GM19438 (cell line): Measurements from ENCODE around the gene PRM3.
A peak's percentile ranks its signal among the peaks of the same experiment; 100 is the strongest.
"Not testable (repeated sequence)": the region's sequence is repeated elsewhere in the genome, so short reads cannot be mapped to it uniquely, and the experiment has no call there.

Source experiments
- ATAC-seq: cut with Tn5 transposase; IDR thresholded peaks from one replicate; pipeline ENCODE4 v1.9.1; 2021; ENCODE audit warnings: low read depth; ENCODE audit not compliant: unreplicated experiment

The PRM3 gene

DNA sequence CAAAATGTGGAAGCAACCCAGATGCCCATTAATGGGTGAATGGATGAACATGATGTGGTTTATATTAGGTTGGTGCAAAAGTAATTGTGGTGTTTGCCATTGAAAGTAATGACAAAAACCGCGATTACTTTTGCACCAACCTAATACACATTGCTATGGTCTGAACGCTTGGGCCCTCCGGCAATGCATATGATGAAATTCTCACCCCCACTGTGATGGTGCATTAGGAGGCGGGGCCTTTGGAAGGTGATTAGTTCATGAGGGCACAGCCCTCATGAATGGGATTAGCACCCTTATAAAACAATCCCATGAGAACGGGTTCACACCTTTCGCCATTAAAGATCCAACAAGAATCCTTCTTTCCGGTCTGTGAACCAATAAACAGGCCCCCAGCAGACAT, 33.0 kb upstream of the PRM3 start:
- no peak for ATAC-seq

DNA sequence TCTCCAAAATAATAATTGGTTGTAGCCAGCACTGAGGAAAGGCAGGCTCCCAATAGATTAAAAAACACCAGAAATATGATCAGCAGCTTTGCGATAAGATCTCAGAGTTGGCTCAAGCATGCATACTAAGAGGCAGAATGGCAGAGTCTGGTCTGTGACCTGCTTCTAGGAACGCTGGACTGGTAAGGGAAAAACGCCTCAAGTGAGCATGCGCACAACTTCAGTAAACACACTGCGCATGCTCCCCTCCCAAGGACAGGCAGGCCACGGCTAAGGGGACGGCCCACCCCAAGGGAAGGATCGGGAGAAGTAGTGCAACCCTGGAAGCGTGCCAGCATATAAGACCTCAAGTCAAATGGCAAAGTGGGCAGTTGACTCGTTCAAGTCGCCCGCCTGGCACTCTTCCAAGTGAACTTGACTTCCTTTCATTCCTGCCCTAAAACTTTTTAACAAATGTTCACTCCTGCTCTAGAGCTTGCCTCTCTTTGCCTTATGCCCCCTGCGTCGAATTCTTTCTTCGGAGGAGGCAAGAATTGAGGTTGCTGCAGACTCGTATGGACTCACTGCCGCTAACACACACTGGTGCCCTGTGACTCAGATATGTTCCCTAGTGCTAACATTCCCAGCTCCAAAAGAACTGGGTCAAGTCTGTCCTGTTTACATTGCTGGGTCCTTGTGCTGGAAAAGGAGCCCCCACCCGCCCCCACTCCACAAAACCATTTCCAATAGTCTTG, 30.1 kb upstream of the PRM3 start:
- no peak for ATAC-seq

DNA sequence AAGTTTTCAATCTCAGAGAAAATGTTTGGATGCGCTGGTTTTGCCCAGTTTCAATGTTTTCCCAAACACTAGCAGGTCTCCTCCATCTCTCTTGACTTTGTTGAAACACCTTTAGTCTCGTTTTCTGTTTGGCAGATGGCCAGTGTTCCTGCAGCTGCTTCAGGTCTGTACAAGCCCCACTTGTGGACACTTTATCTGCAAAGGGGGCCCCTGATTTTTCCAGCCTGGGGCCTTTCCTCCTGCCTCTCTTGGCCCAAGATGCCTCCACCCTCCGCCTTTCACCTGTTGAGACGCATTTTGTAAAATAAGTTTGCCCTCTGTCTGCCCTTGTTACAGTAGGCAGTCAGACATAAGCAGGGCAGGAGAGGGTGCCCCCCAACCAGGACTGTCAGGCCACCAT, 29.5 kb upstream of the PRM3 start:
- no peak for ATAC-seq

DNA sequence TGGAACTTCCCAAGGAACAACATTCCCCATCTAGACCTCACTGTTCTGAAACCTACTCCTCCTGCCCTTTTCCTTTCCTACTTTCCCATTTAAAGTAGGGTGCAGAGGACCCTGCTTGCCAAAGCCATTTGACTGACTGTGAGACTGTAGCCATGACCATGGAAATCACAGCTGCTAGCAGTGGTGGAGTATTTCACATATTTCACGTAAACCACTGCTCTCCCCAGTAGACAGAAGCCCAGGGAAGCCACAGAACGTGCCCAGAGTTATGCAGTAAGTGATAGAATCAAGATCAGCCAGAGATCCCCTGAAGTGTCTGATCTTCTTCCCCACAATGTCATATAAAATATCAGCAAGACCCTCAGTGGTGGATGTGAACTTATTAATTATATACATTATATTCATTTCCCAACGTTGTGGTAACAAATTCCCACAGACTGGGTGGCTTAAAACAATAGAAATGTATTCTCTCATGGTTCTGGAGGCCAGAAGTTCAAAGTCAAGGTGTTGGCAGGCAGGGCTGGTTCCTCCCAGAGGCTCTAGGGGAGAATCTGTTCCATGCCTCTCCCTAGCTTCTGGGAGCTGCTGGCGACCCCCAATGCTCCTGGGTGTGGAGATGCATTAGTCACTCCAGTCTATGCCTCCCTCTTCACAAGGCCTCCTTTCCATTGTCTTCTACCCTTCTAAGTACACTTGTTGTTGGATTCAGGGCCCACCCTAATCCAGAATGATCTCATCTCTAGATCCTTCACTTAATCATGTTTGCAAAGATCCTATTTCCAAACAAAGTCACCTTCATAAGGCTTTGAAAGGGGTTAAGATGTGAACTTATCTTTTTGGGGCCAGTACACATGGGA, 28.4 kb upstream of the PRM3 start:
- ATAC-seq: no peak

DNA sequence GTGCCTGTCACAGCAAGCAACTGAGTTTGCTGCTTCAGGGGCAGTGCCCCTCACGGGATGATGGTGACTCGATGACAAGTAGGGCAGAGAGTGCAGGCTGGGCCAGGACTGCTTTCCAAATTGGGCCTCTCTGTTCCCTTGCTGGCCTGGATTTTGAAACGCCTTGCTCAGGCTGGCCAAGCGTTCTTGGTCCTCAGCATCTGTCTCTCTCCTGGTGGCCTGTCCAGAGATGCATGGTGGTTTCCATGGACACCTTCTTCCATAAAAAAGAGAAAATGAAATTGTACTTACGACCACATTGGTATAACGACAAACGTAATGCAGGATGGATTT, 27.1 kb upstream of the PRM3 start:
- no peak for ATAC-seq

DNA sequence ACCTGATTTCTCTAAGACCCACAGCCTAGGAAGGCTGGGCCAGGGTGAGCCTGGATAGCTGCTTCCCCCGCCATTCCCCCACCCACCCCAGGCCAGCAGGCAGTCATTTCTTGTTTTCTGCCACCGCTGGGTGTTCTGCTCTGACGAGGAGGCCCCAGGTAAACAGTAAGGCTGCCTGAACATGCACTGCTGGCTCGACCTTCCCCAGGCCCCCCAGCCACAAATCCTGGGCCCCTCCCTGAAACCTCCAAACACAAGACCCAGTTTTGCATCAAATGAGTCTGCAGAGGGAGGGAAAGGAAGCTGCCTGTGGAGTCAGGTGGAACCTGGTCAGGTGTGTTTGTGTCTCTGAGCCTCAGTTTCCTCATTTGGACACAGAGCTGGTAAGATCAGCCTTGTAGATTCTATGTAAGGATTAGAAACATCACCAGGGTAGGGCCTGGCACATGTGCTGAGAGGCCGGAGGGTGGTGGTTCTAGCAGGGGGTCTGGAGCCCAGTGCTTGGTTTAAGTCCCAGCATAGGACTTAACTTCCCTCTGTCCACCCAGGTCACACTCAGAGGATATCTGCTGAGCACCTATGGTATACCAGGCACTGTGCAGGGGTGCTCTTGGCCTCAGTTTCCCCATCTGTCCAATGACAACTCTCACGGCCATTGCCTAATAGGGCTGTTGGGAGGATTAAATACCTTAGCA, 26.6 kb upstream of the PRM3 start:
- ATAC-seq: no peak

DNA sequence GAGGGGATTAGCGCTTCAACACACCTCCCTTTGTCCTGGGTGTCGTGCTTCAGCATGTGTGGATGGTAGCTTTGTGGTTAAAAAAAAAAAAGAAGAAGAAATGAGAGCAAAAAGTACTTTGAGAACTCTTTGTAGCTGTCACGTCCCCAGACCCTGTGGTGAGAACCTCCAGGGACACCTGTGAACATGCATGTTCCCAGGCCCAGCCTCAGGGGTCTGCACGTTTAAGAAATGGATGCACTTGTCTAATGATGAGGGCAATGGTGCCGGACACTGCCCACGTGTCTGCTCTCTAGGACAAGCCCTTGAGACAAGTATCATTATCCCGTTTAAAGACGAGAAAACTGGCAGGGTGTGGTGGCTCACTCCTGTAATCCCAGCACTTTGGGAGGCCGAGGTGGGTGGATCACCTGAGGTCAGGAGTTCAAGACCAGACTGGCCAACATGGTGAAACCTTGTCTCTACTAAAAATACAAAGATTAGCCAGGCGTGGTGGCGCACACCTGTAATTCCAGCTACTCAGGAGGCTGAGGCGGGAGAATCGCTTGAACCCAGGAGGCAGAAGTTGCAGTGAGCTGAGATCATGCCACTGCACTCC, 25.6 kb upstream of the PRM3 start:
- ATAC-seq: not testable (repeated sequence)

DNA sequence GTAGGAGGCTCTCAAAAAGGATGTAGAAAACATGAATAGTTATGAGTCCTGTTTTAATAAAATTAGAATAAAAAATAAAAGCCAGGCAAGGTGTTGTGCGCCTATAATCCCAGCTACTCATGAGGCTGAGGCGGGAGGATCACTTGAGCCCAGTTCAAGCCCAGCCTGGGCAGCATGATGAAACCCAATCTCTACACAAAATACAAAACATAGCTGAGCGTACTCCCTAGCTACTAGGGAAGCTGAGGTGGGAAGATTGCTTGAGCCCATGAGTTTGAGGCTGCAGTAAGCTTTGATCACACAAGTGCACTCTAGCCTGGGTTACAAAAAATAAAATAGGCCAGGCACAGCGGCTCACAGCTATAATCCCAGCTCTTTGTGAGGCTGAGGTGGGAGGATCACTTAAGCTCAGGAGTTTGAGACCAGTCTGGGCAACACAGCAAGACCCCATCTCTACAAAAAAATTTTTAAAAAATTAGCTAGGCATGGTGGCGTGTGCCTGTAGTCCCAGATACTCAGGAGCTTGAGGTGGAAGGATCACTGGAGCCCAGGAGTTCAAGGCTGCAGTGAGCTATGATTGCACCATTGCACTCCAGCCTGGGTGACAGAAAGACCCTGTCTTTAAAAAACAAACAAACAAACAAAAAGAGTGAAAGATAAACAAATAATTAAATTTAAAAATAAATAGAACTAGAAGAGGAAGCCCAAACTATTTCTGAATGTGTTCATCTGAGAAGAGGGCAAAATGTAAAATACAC, 24.9 kb upstream of the PRM3 start:
- no peak for ATAC-seq

DNA sequence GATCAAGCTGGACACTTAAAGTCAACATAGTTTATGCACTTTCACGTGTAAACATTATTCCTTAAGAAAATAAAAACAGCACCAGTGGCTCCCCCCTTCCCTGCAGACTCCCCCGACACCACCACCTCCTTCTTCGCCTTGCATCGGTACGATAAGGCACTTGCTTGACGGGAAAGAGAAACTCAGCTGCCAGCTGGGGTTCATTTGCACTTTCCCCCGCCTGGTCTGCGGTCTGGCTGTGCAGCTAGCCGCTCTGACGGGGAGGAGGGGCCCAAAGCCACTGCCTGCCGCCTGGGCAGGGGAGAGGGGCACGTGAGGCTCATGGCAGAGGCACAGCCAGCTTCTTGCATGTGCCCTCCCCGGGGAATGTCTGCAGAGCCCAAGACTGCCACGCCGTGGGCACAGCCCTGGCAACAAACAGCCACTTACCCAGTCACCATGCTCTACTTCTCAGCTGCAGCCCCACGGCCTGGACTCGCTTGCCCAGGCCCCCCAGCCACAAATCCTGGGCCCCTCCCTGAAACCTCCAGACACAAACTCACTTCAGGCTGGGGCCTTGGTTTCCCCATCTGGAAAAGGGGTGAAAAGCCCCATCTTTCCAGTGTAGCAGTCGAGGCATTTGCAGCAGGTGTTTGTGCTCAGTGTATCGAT, 24.2 kb upstream of the PRM3 start:
- ATAC-seq: peak; percentile 59

DNA sequence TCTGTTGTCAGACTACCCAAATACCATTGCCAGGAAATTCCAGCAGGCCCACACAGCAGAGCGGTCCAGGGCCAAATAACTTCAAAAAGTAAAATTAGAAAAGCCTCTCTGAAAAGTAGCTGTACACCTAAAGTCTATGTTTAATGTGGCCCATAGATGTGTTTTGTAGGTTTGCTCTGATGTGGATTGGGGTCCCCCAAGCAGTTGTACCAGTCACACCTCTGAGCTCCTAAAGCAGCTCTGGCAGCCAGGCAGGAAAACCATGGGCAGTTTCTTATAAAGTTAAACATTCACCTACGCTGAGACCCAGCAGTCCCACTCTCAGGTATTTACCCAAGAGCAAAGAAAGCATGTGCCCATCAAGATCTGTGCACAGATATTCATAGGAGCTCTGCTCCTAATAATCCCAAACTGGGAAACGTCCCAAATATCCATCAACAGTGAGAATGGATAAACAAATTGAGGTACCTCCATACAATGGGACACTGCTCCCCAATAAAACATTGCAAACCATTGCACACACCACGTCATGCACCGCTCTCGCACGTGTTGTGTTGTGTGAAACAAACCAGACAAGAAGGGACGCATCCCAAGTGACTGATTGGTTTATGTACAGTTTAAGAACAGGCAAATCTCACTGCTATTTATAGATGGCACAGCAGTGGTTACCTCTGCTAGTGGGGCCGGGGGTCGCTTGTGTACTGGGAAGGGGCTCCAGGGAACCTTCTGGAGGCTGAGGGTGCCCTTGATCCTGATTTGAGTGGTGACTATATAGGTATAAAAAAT, 23.5 kb upstream of the PRM3 start:
- no peak for ATAC-seq

DNA sequence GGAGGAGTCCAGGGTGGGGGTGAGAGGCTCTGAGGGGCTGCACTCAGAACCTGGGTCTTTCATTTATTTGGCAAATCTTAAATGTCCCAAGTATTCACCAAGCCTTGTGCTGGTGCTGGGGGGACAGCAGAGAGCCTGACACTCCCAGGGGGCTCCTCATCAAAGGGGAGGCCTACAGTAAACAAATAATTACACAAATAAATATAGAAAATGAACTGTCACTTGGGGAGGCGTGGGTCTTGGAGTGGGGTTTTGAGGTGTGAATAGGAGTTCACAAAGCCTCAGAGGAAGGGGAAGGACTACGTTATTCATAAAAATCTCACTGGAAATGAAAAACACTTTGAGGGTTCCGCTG, 22.9 kb upstream of the PRM3 start:
- no peak for ATAC-seq

DNA sequence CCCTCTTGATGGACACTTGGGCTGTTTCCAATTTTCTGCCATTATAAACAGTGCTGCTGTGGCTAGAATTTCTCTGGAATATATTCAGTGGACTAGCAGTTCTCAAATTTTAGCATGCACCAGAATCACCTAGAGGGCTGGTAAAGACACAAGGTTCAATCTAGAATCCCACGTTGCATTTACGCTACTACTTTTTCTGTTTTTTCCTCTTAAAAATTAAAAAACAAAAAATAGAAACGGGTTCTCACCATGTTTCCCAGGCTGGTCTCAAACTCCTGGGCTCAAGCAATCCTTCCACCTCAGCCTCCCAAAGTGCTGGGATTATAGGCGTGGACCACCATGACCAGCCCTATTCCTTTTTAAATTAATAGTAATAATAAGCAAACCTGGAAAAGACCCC, 22.2 kb upstream of the PRM3 start:
- ATAC-seq: no peak

DNA sequence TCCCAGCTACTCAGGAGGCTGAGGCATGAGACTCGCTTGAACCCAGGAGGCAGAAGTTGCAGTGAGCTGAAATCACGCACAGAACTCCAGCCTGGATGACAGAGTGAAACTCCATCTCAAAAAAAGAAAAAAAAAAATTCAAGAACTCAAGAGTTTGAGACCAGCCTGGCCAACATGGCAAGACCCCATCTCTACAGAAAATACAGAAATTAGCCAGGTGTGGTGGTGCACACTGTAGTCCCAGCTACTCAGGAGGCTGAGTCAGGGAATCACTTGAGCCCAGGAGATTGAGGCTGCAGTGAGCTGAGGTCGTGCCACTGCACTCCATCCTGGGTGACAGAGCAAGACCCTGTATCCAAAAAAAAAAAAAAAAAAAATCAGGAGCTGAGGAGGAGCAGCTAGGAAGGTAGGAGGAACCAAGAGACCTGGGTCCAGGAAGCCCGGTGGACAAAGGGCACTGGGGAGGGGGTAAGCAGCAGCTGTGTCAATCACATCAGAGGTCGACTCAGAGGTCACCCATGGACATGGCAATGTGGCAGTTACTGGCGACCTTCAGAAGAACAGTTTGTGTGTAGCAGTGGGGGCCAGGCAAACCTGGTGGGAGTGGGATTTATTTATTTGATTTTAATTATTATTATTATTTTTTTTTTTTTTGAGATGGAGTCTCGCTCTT, 18.8 kb upstream of the PRM3 start:
- ATAC-seq: no peak

DNA sequence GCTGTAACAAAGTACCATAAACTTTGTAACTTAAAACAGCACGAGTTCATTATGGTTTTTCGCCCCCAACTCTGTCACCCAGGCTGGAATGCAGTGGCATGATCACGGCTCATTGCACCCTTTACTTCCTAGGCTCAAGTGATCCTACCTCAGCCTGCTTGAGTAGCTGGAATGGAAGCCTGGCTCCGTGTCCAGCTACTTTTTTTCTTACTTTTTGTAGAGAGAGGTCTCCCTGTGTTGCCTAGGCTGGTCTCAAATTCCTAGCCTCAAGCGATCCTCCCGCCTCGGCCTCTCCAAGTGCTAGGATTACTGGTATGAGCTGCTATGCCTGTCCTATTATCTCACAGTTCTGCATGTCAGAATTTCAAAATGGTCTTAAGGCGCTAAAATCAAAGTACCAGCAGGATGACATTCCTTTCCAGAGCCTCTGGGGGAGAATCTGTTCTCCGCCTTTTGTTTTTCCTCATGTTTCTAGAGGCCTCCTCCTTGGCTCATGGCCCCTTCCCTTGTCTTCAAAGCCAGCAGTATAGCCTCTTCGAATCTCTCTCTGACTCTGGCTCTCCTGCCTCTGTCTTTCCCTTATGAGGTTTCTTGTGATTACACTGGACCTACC, 17.8 kb upstream of the PRM3 start:
- no peak for ATAC-seq

DNA sequence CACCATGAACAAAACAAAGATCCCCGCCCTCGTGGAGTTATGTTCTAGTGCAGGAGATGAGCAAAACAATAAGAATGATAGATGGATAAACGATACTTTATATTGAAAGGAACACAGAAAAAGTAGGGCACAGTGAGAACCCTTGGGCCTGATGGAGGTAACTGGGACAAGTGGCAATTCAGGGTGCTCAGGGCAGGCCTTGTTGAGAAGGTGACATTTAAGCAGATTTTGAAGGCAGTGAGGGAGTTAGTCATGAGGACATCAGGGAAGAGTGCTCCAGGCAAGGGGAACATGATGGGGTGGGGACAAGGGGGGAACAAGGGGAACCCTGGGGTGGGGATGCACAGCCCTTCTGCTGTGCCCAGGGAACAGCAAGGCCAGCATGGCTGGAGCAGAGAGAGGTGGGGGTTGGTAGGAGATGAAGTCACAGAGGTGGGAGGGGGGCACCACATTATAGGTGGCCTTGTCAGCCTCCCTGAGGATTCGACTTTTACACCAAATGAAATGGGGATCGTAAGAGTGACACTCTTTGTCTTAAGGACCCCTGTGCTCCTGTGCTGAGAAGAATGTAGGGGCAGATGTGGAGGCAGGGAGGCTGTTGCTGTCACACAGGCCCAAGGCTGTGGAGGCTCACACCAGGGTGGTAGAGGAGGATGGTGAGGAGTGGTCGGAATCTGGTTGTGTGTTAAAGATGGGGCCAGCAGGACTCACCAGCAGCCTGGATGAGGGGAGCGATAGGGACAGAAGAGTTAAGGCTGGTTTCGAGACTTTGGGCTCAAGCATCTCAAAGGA, 16.9 kb upstream of the PRM3 start:
- no peak for ATAC-seq

DNA sequence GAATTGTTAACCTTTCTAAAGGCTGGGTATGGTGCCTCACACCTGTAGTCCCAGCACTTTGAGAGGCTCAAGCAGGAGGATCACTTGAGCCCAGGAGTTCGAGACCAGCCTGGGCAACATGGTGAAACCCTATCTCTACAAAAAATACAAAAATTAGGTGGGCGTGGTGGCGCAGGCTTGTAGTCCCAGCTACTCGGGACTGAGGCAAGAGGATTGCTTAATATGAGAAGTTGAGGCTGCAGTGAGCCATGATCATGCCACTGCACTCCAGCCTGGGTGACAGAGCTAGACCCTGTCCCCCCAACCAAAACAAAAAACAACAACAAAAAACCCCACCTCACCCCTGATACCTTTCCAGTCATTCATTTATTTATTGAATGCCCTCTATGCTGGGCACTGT, 16.3 kb upstream of the PRM3 start:
- not testable (repeated sequence) for ATAC-seq

DNA sequence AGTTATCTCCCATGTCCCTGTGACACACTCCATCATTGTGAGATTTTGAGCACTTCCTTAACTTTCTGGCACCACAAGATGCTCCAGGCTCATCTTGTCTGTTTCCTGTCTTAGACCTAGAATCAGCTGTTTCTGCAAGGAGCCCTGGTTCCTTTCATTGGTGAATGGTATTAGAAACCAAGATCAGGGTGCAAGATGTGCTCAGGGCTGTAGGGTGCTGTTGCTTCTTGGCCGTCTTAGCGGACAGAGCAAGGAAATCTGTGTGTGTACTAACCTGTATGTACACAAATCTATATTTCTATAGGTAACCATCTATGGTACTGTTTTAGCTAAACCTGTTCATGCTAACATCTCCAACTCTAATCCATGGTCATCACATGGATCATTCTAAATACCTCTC, 15.8 kb upstream of the PRM3 start:
- ATAC-seq: no peak

DNA sequence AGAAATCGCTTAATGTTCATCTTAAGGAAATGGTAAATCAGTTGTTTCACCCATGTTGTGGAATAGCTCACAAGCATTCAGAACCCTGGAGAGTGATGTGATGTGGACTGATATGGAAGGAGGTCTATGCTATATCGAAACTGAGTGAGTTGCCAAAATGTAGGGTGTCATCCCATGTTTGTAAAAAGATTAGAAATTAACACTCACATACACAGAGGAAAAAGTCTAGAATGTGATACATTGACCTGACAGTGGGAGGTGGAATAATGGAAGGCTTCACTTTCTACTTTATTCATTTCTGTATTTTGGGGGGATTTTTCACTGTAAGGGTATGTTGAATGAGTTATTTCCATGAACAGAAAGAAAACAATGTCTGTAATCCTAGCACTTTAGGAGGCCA, 12.4 kb upstream of the PRM3 start:
- no peak for ATAC-seq
